HepG2 (cell line): Measurements from ENCODE around the gene STIM1. TPM values are rescaled to one million over a fixed set of nuclear protein-coding genes. Genes with fewer than 3 reads are reported as not detected.

Experiments
- ATF1 ChIP-seq: IDR thresholded peaks from 2 replicates; pipeline ENCODE4 v1.6.1; 2016; ENCODE audit warnings: mild to moderate bottlenecking, control low read depth
- CHD2 ChIP-seq: IDR thresholded peaks from 2 replicates; pipeline ENCODE4 v1.6.1; 2011; ENCODE audit warnings: low read depth, low read length, improper control_type of control experiment
- FOSL1 ChIP-seq: sonication (generic); formaldehyde crosslinking; IDR thresholded peaks from 2 replicates; pipeline ENCODE4 v1.9.0; 2021; ENCODE audit warnings: missing genetic modification reagents, borderline replicate concordance
- HHEX ChIP-seq: IDR thresholded peaks from 2 replicates; pipeline ENCODE4 v1.6.1; 2016; ENCODE audit warnings: control low read depth
- IKZF1 ChIP-seq: fragments of 450-650 bp; IDR thresholded peaks from 2 replicates; pipeline ENCODE4 v1.7.1; 2016
- JDP2 ChIP-seq: sonication (generic); formaldehyde crosslinking; IDR thresholded peaks from 2 replicates; pipeline ENCODE4 v1.8.1; 2022; ENCODE audit warnings: missing genetic modification reagents, borderline replicate concordance
- MIER3 ChIP-seq: IDR thresholded peaks from 2 replicates; pipeline ENCODE4 v1.6.1; 2016; ENCODE audit warnings: missing compliant biosample characterization, borderline replicate concordance
- NCOR1 ChIP-seq: fragments of 200-600 bp; sonication (generic); IDR thresholded peaks from 2 replicates; pipeline ENCODE4 v1.7.0; 2017; ENCODE audit warnings: antibody characterized with exemption, low read length, borderline replicate concordance
- RCOR2 ChIP-seq: IDR thresholded peaks from 2 replicates; pipeline ENCODE4 v1.6.1; 2016; ENCODE audit warnings: missing biosample characterization, missing genetic modification reagents
- SALL1 ChIP-seq: sonication (generic); formaldehyde crosslinking; IDR thresholded peaks from 2 replicates; pipeline ENCODE4 v1.8.0; 2022; ENCODE audit warnings: mild to moderate bottlenecking, missing genetic modification reagents
- ZFYVE20 ChIP-seq: sonication (generic); formaldehyde crosslinking; IDR thresholded peaks from 2 replicates; pipeline ENCODE4 v1.8.0; 2023; ENCODE audit warnings: low read depth, mild to moderate bottlenecking, moderate library complexity, missing genetic modification reagents, borderline replicate concordance
- ZNF354B ChIP-seq: sonication (generic); formaldehyde crosslinking; IDR thresholded peaks from 2 replicates; pipeline ENCODE4 v1.8.0; 2022; ENCODE audit warnings: mild to moderate bottlenecking, missing genetic modification reagents
- ZNF781 ChIP-seq: sonication (generic); formaldehyde crosslinking; IDR thresholded peaks from 2 replicates; pipeline ENCODE4 v1.5.1; 2020; ENCODE audit warnings: borderline replicate concordance, mild to moderate bottlenecking, missing genetic modification reagents; ENCODE audit errors: not compliant biosample characterization
- polyA plus RNA-seq, 8 experiments: library from polyadenylated mRNA; depleted of rRNA in 3 of 8; stranded (reverse) in 7 of 8; unstranded in 1 of 8; fragments of >200 nt; fragmentation: Illumina TruSeq in 4 of 8; extraction: Trizol in 4 of 8; gene quantifications; 2 replicates each; pipeline versions ENCODE4 v1.2.1 to v1.2.3, GENCODE V29; 2011 to 2016; ENCODE audit warnings: low read depth in 4 of 8, missing spikeins in 1 of 8, mixed read lengths in 1 of 8; ENCODE audit not compliant: insufficient read depth in 1 of 8
- total RNA-seq, 5 experiments: library from RNA; depleted of rRNA; stranded (reverse); fragments of >200 nt; fragmentation: Illumina TruSeq; extraction: Trizol; gene quantifications; 2 replicates each; pipeline ENCODE4 v1.2.3, GENCODE V29; 2016; ENCODE audit warnings: low read depth in 1 of 5
- TF ChIP-seq, protein P1 (sequence below): sonication (generic); formaldehyde crosslinking; IDR thresholded peaks from 2 replicates; pipeline ENCODE4 v1.5.0; 2020; ENCODE audit warnings: missing genetic modification reagents
- TF ChIP-seq, protein P2 (sequence below): sonication (generic); formaldehyde crosslinking; IDR thresholded peaks from 2 replicates; pipeline ENCODE4 v1.8.1; 2022; ENCODE audit warnings: mild to moderate bottlenecking, missing genetic modification reagents
- TF ChIP-seq, protein P3 (sequence below): IDR thresholded peaks from 2 replicates; pipeline ENCODE4 v1.6.1; 2012; ENCODE audit warnings: low read depth, low read length, improper control_type of control experiment
- TF ChIP-seq, protein P4 (sequence below): sonication (generic); formaldehyde crosslinking; IDR thresholded peaks from 2 replicates; pipeline ENCODE4 v1.8.0; 2022; ENCODE audit warnings: missing genetic modification reagents, low read depth, mild to moderate bottlenecking, borderline replicate concordance
- TF ChIP-seq, protein P5 (sequence below): sonication (generic); formaldehyde crosslinking; IDR thresholded peaks from 2 replicates; pipeline ENCODE4 v1.8.0; 2022; ENCODE audit warnings: mild to moderate bottlenecking, missing genetic modification reagents, borderline replicate concordance
- TF ChIP-seq, protein P6 (sequence below): sonication (generic); formaldehyde crosslinking; conservative IDR thresholded peaks from 2 replicates; pipeline ENCODE4 v1.4.0; 2020; ENCODE audit warnings: missing genetic modification reagents
- TF ChIP-seq, protein P7 (sequence below): sonication (generic); formaldehyde crosslinking; IDR thresholded peaks from 2 replicates; pipeline ENCODE4 v1.5.0; 2020; ENCODE audit warnings: mild to moderate bottlenecking, missing genetic modification reagents

Gene STIM1
- total and polyA plus RNA-seq, 2 of the 13 experiments (the other 11 are each of a cell fraction or from before 2014, with no cell fraction given) = 19.2 to 28.5 TPM

DNA sequence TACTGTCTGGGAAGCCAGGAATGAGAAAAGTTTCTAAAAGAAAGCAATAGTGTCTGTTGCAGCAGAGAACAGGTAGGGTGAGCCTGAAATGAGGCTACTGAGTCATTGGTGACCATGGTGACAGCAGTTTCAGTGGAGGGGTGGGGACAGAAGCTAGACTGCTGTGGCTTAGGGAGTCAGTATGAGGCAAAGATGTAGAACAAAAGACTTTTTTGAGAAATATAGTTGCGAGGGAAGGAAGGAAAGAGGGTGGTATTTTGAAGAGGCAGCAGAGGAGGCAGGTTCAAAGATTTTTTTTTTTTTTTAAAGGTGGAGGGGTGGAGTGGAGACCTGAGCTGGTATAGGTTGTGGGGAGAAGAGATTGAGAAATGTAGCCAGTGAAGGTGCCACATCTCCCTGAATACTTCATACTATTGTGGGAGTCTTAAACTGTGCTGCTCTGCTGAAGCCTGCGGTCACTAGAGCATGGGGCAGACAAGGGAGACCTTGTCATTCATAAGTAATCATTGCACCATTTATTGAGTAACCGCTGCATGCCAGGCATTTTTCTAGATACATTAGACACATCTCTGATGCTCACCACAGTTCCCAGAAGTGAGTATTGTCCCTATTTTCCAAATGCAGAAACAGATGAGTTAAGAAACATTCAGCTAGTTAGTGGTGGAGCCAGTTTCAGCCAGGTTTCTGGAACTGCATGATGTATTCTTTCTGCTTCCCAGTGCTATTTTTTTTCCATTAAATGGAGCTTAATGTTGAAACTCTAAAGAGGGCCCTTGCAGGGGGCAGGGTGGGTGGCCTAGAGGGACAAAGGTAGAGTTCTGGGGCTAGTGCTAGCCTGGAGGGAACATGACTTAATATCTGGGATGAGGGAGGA, 49.9 kb downstream of the STIM1 start (continued):
- TF ChIP-seq, protein P1, sequence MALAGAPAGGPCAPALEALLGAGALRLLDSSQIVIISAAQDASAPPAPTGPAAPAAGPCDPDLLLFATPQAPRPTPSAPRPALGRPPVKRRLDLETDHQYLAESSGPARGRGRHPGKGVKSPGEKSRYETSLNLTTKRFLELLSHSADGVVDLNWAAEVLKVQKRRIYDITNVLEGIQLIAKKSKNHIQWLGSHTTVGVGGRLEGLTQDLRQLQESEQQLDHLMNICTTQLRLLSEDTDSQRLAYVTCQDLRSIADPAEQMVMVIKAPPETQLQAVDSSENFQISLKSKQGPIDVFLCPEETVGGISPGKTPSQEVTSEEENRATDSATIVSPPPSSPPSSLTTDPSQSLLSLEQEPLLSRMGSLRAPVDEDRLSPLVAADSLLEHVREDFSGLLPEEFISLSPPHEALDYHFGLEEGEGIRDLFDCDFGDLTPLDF = no peak
- TF ChIP-seq NCOR1 (peak; percentile 84; the same call in 1 of the 2 replicates), SALL1 (CRISPR knock-in tag) (peak; percentile 82), ZNF781 (CRISPR knock-in tag) (no peak), ZNF354B (no peak), CHD2 (no peak), ZFYVE20 (CRISPR knock-in tag) (no peak), ATF1 (CRISPR knock-in tag) (peak; percentile 33; the same call in 1 of the 2 replicates), IKZF1 (no peak), RCOR2 (peak; percentile 95), MIER3 (peak; percentile 77; the same call in 1 of the 2 replicates), FOSL1 (CRISPR knock-in tag) (no peak), HHEX (CRISPR knock-in tag) (no peak), JDP2 (no peak)
- TF ChIP-seq, protein P2, sequence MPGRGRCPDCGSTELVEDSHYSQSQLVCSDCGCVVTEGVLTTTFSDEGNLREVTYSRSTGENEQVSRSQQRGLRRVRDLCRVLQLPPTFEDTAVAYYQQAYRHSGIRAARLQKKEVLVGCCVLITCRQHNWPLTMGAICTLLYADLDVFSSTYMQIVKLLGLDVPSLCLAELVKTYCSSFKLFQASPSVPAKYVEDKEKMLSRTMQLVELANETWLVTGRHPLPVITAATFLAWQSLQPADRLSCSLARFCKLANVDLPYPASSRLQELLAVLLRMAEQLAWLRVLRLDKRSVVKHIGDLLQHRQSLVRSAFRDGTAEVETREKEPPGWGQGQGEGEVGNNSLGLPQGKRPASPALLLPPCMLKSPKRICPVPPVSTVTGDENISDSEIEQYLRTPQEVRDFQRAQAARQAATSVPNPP (CRISPR knock-in tag) = 0 out of 2 replicates have a peak, but pooled peaks have one; percentile 49
- TF ChIP-seq, protein P3, sequence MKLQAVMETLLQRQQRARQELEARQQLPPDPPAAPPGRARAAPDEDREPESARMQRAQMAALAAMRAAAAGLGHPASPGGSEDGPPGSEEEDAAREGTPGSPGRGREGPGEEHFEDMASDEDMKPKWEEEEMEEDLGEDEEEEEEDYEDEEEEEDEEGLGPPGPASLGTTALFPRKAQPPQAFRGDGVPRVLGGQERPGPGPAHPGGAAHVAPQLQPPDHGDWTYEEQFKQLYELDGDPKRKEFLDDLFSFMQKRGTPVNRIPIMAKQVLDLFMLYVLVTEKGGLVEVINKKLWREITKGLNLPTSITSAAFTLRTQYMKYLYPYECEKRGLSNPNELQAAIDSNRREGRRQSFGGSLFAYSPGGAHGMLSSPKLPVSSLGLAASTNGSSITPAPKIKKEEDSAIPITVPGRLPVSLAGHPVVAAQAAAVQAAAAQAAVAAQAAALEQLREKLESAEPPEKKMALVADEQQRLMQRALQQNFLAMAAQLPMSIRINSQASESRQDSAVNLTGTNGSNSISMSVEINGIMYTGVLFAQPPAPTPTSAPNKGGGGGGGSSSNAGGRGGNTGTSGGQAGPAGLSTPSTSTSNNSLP = peak; percentile 89
- TF ChIP-seq, protein P4, sequence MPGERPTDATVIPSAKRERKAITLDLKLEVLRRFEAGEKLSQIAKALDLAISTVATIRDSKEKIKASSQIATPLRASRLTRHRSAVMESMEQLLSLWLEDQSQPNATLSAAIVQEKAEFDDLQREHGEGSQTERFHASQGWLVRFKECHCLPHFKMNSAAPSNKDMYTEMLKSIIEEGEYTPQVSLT = no peak
- TF ChIP-seq, protein P5, sequence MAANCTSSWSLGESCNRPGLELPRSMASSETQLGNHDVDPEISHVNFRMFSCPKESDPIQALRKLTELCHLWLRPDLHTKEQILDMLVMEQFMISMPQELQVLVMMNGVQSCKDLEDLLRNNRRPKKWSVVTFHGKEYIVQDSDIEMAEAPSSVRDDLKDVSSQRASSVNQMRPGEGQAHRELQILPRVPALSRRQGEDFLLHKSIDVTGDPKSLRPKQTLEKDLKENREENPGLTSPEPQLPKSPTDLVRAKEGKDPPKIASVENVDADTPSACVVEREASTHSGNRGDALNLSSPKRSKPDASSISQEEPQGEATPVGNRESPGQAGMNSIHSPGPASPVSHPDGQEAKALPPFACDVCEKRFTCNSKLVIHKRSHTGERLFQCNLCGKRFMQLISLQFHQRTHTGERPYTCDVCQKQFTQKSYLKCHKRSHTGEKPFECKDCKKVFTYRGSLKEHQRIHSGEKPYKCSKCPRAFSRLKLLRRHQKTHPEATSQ (CRISPR knock-in tag) = peak; percentile 72; the same call in 1 of the 2 replicates
- TF ChIP-seq, protein P6, sequence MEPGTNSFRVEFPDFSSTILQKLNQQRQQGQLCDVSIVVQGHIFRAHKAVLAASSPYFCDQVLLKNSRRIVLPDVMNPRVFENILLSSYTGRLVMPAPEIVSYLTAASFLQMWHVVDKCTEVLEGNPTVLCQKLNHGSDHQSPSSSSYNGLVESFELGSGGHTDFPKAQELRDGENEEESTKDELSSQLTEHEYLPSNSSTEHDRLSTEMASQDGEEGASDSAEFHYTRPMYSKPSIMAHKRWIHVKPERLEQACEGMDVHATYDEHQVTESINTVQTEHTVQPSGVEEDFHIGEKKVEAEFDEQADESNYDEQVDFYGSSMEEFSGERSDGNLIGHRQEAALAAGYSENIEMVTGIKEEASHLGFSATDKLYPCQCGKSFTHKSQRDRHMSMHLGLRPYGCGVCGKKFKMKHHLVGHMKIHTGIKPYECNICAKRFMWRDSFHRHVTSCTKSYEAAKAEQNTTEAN (CRISPR knock-in tag) = no peak
- TF ChIP-seq, protein P7, sequence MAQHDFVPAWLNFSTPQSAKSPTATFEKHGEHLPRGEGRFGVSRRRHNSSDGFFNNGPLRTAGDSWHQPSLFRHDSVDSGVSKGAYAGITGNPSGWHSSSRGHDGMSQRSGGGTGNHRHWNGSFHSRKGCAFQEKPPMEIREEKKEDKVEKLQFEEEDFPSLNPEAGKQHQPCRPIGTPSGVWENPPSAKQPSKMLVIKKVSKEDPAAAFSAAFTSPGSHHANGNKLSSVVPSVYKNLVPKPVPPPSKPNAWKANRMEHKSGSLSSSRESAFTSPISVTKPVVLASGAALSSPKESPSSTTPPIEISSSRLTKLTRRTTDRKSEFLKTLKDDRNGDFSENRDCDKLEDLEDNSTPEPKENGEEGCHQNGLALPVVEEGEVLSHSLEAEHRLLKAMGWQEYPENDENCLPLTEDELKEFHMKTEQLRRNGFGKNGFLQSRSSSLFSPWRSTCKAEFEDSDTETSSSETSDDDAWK (CRISPR knock-in tag) = no peak
